GM18861 (cell line): ENCODE data around the gene LIN52.

Experiments
- ATAC-seq: cut with Tn5 transposase; IDR thresholded peaks from one replicate; pipeline ENCODE4 v1.9.1; 2021; ENCODE audit not compliant: unreplicated experiment

The LIN52 gene

DNA sequence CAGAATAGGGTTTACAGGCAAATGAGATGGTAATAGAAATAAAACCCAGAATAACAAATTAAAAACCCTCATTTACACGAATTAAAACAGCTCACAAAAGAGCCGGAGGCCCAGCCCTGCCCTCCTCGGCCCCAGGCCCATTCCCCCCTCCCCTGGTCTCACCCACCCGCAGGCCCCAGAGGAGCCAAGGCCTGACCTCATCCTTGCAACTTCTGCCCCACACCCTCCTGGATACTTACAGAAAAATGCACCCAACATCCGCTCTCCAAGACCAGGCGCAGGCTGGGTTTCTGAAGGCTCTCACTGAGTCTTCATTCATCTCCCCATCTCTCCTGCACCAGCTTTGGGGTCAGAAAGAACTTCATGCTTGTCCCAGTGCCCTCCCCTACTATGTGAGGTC lies 138.3 kb downstream of the LIN52 start:
- no peak for ATAC-seq

DNA sequence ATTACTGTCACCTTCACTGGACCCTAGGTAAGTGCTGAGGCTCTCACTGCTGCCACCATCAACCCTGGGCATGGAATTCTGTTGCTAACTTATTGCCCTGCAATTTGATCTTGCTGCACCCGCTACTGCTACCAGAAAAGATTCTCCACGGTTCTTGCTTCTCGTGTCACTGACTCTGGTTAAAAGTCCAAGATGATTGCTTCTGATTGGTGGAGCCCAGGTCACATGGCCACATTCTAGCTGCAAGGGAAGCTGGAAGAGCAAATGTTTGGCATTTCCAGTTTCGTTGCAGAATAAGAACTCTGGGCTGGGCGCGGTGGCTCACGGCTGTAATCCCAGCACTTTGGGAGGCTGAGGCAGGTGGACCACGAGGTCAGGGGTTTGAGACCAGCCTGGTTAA lies 147.0 kb downstream of the LIN52 start:
- ATAC-seq, result no peak

DNA sequence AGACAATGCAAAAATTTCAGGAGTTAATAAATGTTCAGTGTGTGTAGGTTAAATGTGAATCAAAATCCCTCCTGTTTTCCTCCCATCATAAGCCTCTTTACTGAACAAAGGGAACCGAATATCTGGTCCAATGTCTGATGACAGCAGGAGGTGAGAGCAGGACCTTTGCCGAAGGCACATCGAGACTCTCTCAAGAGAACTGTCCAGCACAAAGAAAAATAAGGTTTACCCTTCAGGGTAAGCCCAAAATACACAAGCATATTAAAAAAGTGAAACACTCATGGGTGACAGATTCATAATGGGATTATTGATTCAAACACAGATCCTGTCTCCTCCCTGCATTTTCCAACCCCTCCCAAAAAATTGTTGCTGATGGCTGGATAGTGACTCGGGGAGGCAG lies 150.3 kb downstream of the LIN52 start:
- ATAC-seq, result no peak

DNA sequence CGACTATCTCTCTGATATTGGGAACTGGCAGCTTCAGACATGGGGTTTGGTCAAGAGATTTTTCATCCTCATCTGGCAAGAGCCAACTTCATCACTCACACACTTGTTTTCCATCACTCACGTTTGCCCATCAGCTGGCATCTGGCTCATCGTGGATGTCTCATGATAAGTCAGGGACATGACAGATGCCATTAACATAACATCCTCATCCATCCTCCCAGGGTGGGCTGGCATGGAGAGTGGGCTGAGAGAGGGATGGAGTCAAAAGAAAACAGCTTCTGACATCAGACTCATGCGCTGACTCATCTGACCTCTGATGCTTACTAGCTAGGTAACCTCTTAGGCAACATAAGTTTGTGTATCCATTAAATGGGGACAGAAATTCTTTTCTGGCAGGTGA lies 152.7 kb downstream of the LIN52 start:
- no peak for ATAC-seq

DNA sequence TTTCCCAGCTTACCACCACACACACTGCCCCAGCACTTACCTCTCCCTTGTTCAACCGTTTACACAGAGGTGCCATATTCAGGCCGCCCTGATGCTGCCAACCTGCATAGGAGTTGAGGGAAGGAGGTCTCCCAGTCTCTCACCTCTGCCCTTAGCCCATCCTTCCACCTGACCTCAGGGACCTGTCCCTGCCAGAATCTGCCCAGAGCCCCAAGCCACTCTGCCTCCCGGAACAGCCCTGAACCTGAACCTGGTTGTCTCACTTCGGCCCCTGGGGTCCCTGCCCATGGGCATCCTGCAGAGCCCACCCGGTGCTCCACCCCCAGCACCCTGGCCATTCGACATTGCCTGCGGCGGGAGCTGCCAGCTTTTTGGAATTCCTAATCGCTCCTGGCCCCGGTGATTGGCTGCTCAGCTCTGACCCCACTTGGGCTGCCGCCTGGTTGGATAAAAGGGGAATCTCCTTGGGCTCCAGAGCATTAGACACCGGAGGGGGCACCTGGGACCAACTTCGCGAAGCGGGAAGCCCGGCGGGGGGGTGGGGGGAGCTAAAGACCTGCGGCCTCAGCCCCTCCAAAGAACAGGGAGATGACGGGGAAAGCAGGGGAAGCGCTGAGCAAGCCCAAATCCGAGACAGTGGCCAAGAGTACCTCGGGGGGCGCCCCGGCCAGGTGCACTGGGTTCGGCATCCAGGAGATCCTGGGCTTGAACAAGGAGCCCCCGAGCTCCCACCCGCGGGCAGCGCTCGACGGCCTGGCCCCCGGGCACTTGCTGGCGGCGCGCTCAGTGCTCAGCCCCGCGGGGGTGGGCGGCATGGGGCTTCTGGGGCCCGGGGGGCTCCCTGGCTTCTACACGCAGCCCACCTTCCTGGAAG lies 154.5 kb downstream of the LIN52 start, which contains the start of gene VSX2:
Gene VSX2 (plus strand): TSS at position 476 of the 874 bp plus-strand sequence. CDS start 113 bp downstream, at position 589.
- no peak for ATAC-seq

DNA sequence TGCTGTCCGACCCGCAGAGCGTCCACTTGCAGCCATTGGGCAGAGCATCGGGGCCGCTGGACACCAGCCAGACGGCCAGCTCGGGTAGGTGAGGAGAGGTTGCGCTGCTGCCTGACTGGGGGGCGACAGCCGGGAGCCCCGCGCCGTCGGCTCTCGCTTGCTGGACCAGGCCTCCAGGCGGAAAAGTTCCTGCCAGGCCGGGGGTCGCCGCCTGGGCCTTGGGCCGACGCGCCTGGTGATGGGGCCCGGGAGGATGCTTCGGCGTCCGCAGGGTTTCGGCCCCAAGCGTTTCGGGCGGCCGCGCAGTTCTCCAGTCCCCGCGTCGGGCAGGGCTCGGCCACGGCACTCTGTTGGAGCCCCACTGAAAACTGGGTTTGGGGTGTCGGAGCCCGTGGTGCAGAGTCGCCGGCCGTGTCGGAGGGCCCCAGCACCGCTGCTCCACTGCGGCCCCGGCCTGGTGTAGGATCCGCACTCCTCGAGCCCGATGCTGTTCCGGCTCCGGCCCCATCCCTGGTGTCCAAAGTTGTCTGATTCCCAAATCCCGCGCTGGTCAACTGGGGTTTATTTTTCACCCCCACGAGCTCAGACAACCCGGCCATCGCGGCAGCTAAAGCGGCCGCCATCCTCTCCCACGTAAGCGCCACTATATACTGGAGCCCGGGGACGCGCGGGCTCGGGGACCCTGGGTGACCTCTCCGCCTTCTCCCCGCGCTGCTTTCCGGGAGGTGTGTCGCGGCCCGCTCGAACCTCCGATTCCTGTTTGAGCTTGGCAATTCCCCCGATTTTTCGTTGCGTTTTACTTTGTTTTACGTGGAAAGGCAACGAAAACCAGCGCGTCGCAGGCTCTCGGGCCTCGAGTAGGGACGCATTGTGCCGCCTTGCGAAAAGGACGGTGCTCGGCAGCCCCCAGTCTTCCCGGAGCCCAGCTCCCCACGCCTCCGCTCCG lies 155.4 kb downstream of the LIN52 start:
- no peak for ATAC-seq

DNA sequence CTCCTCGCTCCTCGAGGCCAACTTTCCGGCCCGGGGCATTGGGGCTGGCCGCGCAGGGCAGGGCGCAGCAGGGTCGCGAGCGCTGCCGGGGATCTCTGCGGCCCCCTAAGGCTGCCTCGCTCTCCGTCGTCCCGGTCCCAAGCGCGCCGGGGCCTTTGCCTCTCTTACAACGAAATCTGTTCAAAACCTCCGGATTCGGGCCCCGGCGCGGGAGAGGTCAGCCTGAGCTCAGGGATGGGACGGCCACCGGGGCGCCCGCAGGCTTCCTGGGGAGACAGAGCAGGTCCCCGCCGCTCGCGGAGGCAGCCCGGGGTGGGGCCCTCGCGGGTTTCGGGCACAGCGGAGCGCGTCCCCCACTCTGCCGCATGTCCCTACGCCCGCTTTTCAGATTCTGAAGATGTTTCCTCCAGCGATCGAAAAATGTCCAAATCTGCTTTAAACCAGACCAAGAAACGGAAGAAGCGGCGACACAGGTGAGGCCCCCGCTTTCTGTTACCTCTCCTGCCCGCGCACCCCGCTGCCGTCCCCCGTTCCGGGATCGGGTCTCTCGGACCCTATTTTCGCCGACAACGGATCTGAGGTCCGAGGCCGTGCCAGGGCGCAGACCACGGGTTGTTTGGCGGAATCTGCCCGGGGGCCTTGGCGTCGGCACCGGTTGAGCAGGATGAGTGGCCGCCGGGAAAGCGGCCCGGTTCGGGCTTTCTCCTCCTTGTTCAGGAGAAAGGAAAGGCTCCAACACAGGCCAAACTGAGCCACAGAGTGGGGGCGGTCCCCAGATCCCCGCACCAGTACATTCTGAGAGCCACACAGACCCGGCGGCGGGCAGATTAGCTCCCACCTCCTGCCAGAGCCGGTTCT lies 156.3 kb downstream of the LIN52 start:
- no peak for ATAC-seq

DNA sequence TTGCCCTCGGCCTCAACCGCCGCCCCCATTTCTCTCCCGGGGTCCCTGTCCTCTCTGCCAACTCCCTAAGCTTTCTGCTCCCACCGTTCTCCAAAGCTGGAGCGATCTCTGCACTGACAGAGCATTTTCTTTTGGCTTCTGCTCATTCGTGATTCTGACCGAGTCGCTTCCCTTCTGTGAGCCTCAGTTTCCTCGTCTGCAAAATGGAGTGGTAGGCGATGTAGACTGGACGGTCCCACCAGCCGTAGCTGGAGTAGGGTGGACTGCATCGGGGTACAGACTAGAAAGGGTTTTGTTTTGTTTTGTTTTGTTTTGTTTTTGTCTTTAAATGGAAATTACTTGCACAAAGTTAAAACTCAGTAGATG lies 156.9 kb downstream of the LIN52 start:
- no peak for ATAC-seq

DNA sequence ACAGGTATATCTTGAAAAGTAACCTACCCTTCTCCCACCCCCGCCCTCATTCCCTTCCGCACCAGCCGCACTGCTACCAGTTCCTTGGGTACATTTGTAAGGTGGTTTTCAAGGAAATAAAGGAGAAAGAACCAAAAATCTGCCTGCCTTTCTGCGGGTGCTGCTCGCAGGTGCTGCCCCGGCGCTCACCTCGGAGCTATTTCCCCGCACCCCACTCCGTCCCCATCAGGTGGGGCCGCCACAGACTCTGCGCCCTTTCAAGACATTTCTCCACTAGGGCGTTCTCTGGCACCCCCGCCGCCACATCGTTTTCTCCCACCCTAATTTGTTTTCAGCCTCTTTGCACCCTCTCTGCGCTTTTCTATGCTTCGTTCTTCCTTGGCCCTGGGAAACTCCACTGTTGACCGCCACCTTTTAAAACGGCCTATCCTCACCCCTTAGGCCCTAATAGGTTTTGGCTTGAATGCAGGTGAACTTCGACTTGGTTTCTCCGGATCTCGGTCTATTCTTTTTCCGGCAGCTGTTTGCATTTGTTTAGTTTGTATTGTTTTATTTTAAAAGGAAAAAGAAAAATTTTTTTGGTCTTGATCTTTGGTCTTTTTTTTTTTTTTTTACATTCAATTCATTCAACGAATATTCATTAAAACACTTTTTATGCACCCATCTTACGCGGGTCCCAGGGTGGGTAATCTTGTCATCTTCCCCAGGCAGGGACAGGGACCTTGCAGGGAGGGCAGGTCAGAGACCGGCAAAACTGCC lies 157.4 kb downstream of the LIN52 start:
- ATAC-seq, result no peak

DNA sequence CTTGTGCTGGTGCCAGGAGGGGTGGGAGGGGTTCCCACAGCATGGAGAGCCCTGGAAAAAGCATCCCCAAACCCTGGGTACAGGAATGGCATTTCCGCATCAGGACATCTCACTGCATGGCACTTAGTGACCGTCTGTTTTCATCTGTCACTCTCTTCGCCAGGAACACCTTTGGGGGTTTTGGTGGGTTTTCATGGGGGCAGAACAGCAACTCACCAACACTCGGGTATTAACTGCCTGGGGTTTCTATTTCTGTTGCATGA lies 158.0 kb downstream of the LIN52 start:
- ATAC-seq, result no peak

DNA sequence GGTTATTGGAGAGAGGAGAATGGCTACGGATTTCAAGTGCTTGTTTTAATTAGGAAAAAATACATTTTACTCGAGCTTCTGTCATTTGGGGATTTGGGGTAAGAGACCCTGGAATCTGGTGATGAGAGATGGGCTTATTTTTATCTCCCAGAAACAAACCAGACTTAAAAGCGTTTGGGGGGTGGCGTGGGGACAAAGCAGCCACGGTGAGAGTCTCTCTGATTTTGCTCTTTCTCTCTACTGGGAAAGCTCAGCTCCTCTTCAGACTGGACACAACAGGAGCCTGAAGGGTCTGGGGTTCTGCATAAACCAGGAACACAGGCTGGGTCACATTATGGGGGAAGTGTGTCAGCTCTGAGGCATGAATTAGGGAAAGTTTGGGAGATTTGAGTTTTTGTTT lies 158.3 kb downstream of the LIN52 start:
- no peak for ATAC-seq

DNA sequence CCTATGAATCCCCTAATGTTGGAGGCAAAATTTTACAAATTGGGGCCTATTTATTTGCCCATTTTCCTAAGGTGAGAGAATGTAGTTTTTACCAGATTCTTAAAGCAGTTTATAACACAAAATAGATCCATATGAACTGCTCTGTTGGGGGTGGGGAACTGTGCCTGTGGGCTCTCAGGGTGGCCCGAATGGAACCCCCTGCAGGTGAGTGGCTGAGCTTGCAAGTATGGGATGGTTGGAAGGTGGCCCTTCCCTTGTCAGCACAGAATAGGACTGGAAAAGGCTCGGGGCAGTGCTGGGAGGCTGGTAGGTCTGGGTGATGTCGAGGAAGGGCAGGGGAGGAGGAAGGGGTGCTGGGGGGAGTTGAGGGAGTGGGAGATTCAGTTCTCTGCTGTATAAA lies 159.4 kb downstream of the LIN52 start:
- ATAC-seq, result no peak

DNA sequence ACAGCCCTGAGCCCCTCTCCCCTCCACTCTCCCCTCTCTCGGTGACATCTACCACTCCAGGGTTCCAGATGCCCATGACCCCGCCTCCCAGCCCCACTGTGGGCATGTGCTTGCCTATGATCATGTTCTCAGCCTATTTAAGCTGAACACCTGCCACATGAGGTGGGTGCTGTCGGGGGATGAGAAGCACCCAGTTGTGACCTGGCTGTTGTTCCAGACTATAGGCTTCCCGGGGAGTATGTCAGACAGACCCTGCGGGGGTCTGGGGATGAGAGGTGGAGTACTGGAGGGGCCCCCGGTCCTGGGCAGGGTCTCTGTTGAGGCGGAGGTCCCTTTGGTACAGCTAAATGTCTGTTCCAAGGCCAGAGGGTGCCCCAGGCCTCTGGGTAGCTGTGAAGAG lies 160.5 kb downstream of the LIN52 start:
- ATAC-seq, result no peak

DNA sequence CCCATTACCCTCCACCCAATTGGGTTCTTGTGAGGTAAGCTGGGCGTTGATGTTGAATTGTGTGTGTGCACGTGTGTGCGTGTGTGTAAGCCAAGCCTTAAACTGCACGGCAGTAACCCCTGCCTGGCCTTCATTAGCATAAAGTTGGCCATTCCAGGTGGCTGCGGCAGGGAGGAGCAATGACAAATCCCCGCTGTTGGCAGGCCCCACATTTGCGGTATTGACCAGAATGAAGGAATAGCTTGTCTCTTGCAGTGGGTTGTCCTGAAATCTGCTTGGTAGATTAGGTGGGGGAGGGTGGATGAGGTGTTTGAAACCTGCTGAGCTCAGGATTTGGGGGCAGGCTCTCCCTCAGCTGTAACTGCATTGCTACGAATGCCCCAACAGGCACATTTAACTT lies 161.8 kb downstream of the LIN52 start:
- no peak for ATAC-seq

DNA sequence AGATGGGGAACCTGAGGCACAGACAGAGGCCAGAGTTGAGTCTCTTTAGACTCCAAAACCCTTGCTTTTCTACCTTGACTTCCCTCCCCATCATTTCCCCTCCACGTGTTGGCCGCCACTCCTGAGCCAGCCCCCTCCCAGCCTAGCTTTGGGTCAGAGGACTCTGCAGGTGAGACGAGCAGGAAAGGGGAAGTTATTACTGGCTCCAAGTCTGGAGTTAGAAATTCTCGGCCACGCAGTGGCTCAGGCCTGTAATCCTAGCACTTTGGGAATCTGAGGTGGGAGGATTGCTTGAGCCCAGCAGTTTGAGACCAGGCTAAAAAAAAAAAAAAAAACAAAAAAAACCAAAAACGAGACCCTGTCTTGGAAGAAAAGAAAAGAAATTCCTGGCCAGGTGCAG lies 163.3 kb downstream of the LIN52 start:
- ATAC-seq, result no peak

DNA sequence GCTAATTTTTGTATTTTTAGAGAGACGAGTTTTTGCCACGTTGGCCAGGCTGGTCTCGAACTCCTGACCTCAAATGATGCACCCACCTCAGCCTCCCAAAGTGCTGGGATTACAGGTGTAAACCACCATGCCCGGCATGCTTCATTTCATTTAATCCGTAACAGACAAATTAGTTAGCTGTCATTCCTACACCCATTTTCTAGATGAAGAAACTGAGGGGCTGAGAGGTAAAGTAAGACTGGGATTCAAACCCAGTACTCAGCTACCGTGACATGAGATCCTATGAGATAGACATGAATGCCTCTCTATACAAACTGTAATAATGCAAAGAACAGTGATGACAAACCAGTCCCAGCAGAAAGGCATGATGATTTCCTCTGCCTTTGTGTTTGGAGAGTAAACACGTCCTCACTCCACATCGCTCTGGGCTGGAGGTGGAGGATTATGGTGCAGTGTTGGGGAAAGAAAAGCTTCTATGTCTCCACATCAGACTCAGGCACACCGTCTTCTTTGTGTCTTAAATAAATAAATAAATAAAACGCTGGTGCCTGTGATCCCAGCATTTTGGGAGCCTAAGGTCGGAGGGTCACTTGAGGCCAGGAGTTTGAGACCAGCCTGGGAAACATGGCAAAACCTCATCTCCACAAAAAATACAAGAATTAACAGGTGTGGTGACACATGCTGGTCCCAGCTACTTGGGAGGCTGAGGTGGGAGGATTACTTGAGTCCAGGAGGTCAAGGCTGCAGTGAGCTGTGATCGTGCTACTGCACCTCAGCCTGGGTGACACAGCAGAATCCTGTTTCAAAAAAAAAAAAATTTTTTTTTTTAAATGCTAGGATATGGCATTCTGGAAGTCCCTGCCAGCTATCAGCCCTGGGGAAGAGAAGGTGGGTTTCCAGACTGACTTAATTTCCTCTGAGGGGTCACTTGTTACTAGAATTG lies 164.9 kb downstream of the LIN52 start:
- ATAC-seq, result no peak
